Trophoblast cell (in vitro differentiated cells and primary cell): ENCODE results near the gene LAMA5.

Experiments
- DNase-seq, 2 donors: peaks; one replicate each; pipeline ENCODE4 v3.0.0-alpha.2; 2016
- H2AFZ ChIP-seq: 2 replicates; pipeline ENCODE4 v1.6.1; 2013; ENCODE audit warnings: low read length, moderate library complexity, mild to moderate bottlenecking; ENCODE audit not compliant: insufficient read depth, poor library complexity
- H2AK5ac ChIP-seq: 2 replicates; pipeline ENCODE4 v1.6.1; 2013; ENCODE audit warnings: mild to moderate bottlenecking, low read length
- H2BK120ac ChIP-seq: 2 replicates; pipeline ENCODE4 v1.6.1; 2013; ENCODE audit warnings: low read length, mild to moderate bottlenecking, moderate library complexity; ENCODE audit not compliant: insufficient read depth, poor library complexity
- H2BK12ac ChIP-seq: 2 replicates; pipeline ENCODE4 v1.6.1; 2013; ENCODE audit warnings: mild to moderate bottlenecking, low read length, moderate library complexity
- H2BK5ac ChIP-seq: 2 replicates; pipeline ENCODE4 v1.6.1; 2013; ENCODE audit warnings: low read length, low read depth, moderate library complexity, mild to moderate bottlenecking; ENCODE audit not compliant: poor library complexity
- H3K14ac ChIP-seq: 2 replicates; pipeline ENCODE4 v1.6.1; 2013; ENCODE audit warnings: mild to moderate bottlenecking, low read length
- H3K18ac ChIP-seq: 2 replicates; pipeline ENCODE4 v1.6.1; 2013; ENCODE audit warnings: mild to moderate bottlenecking, low read length
- H3K23ac ChIP-seq: 2 replicates; pipeline ENCODE4 v1.6.1; 2013; ENCODE audit warnings: low read length
- H3K27ac ChIP-seq: 2 replicates; pipeline ENCODE4 v1.5.1; 2013; ENCODE audit warnings: low read depth, mild to moderate bottlenecking, inconsistent platforms, low read length, moderate library complexity
- H3K27me3 ChIP-seq: 2 replicates; pipeline ENCODE4 v1.6.1; 2013; ENCODE audit warnings: inconsistent platforms, mild to moderate bottlenecking, low read length, moderate library complexity; ENCODE audit not compliant: insufficient read depth
- H3K36me3 ChIP-seq, 2 experiments: 1 replicate in 1 of 2; 2 replicates in 1 of 2; pipeline ENCODE4 v1.6.1; 2013; ENCODE audit warnings: low read length in 2 of 2, mild to moderate bottlenecking in 2 of 2, moderate library complexity in 1 of 2; ENCODE audit not compliant: insufficient read depth in 2 of 2, control insufficient read depth in 1 of 2
- H3K4ac ChIP-seq: 2 replicates; pipeline ENCODE4 v1.6.1; 2013; ENCODE audit warnings: low read depth, mild to moderate bottlenecking, low read length, moderate library complexity
- H3K4me1 ChIP-seq, 2 experiments: 1 replicate in 1 of 2; 2 replicates in 1 of 2; pipeline ENCODE4 v1.6.1; 2013; ENCODE audit warnings: low read length in 2 of 2, mild to moderate bottlenecking in 2 of 2, moderate library complexity in 1 of 2; ENCODE audit not compliant: insufficient read depth in 2 of 2, control insufficient read depth in 1 of 2
- H3K4me2 ChIP-seq: 2 replicates; pipeline ENCODE4 v1.6.1; 2013; ENCODE audit warnings: inconsistent platforms, mild to moderate bottlenecking, low read length, moderate library complexity
- H3K4me3 ChIP-seq: 2 replicates; pipeline ENCODE4 v1.5.1; 2013; ENCODE audit warnings: mild to moderate bottlenecking, low read depth, low read length, inconsistent platforms
- H3K79me1 ChIP-seq: one replicate; pipeline ENCODE4 v1.6.1; 2013; ENCODE audit warnings: low read length
- H3K79me2 ChIP-seq: 2 replicates; pipeline ENCODE4 v1.6.1; 2013; ENCODE audit warnings: low read length, mild to moderate bottlenecking; ENCODE audit not compliant: control insufficient read depth, insufficient read depth, poor library complexity
- H3K9ac ChIP-seq: 2 replicates; pipeline ENCODE4 v1.6.1; 2013; ENCODE audit warnings: mild to moderate bottlenecking, low read length
- H3K9me3 ChIP-seq: 2 replicates; pipeline ENCODE4 v1.6.1; 2013; ENCODE audit warnings: low read depth, mild to moderate bottlenecking, control low read depth, inconsistent platforms, low read length; ENCODE audit not compliant: insufficient read depth
- H4K12ac ChIP-seq: 2 replicates; pipeline ENCODE4 v1.6.1; 2013; ENCODE audit warnings: low read depth, mild to moderate bottlenecking, low read length, moderate library complexity
- H4K8ac ChIP-seq: 2 replicates; pipeline ENCODE4 v1.6.1; 2013; ENCODE audit warnings: low read depth, mild to moderate bottlenecking, low read length, moderate library complexity
- H4K91ac ChIP-seq: one replicate; pipeline ENCODE4 v1.6.1; 2013; ENCODE audit warnings: low read depth, mild to moderate bottlenecking, low read length, moderate library complexity
- WGBS: extraction: QIAGEN DNeasy Blood & Tissue Kit; methylation state at CpG from one replicate; pipeline ENCODE4 v1.1.7; 2013; ENCODE audit warnings: missing lambda C conversion rate; ENCODE audit not compliant: insufficient read length, insufficient coverage; ENCODE audit errors: extremely low coverage; 5-methylcytosine and 5-hydroxymethylcytosine counted together

Gene LAMA5

GRCh38 chr20:62268228-62268900, 98.7 kb downstream of the LAMA5 start:
- no peak overlapping the region for H2BK5ac ChIP-seq
- no peak overlapping the region for H2AK5ac ChIP-seq
- no peak overlapping the region for H4K8ac ChIP-seq
- no peak overlapping the region for H3K18ac ChIP-seq
- no peak overlapping the region for H3K27ac ChIP-seq
- H2BK12ac ChIP-seq: no peak overlapping the region
- H3K4me3 ChIP-seq: no peak overlapping the region
- no peak overlapping the region for H2AFZ ChIP-seq
- H3K27me3 ChIP-seq: no peaks in the 10 kb centered on the region
- DNase-seq: no peak
- H3K79me1 ChIP-seq: peaks cover 11% of the 10 kb centered on the region
- peak overlapping the region; percentile 9 for H2BK120ac ChIP-seq
- H3K36me3 ChIP-seq: peaks cover 48 to 51% of the 10 kb centered on the region in 2 experiments
- H3K9ac ChIP-seq: no peak overlapping the region
- peaks cover 5% of the 10 kb centered on the region for H3K9me3 ChIP-seq
- no peak overlapping the region for H3K23ac ChIP-seq
- no peak overlapping the region for H3K4me2 ChIP-seq
- no peak overlapping the region for H3K4ac ChIP-seq
- no peak overlapping the region for H4K91ac ChIP-seq
- peaks cover 17 to 21% of the 10 kb centered on the region in 2 experiments for H3K4me1 ChIP-seq
- no CpG with 5 or more reads among the region's 7 CpGs for WGBS
- H3K14ac ChIP-seq: no peak overlapping the region
- H4K12ac ChIP-seq: no peak overlapping the region
- H3K79me2 ChIP-seq: peaks cover 4% of the 10 kb centered on the region

GRCh38 chr20:62267543-62267942, 99.6 kb downstream of the LAMA5 start:
- H2BK120ac ChIP-seq: no peak overlapping the region
- H2AK5ac ChIP-seq: no peak overlapping the region
- no peak overlapping the region for H2BK12ac ChIP-seq
- H3K9ac ChIP-seq: no peak overlapping the region
- no peak overlapping the region for H3K4me2 ChIP-seq
- no peak overlapping the region for H4K91ac ChIP-seq
- peaks cover 4% of the 10 kb centered on the region for H3K79me2 ChIP-seq
- H4K12ac ChIP-seq: no peak overlapping the region
- WGBS: no CpG with 5 or more reads among the region's 10 CpGs
- peaks cover 48 to 52% of the 10 kb centered on the region in 2 experiments for H3K36me3 ChIP-seq
- H3K18ac ChIP-seq: no peak overlapping the region
- no peak overlapping the region for H4K8ac ChIP-seq
- peaks cover 17 to 21% of the 10 kb centered on the region in 2 experiments for H3K4me1 ChIP-seq
- no peak overlapping the region for H3K4ac ChIP-seq
- no peak overlapping the region for H3K4me3 ChIP-seq
- no peaks in the 10 kb centered on the region for H3K27me3 ChIP-seq
- DNase-seq: peak; percentile 77 to 86
- H3K79me1 ChIP-seq: peaks cover 11% of the 10 kb centered on the region
- no peak overlapping the region for H2BK5ac ChIP-seq
- no peak overlapping the region for H3K23ac ChIP-seq
- no peak overlapping the region for H3K14ac ChIP-seq
- no peak overlapping the region for H2AFZ ChIP-seq
- peaks cover 5% of the 10 kb centered on the region for H3K9me3 ChIP-seq
- peak overlapping the region; percentile 68 for H3K27ac ChIP-seq

GRCh38 chr20:62266851-62267250, 100.3 kb downstream of the LAMA5 start:
- Histone ChIP-seq H3K79me1 (peaks cover 11% of the 10 kb centered on the region), H3K79me2 (peaks cover 4% of the 10 kb centered on the region), H2BK12ac (no peak overlapping the region), H3K27ac (peak overlapping the region; percentile 68), H3K4me2 (no peak overlapping the region), H2AK5ac (no peak overlapping the region), H3K9ac (no peak overlapping the region), H3K36me3 (peaks cover 48 to 52% of the 10 kb centered on the region in 2 experiments), H4K12ac (no peak overlapping the region), H3K18ac (no peak overlapping the region), H3K27me3 (no peaks in the 10 kb centered on the region), H3K4me1 (peaks cover 17 to 21% of the 10 kb centered on the region in 2 experiments), H2BK120ac (peak overlapping the region; percentile 3), H3K9me3 (peaks cover 5% of the 10 kb centered on the region), H3K4ac (no peak overlapping the region), H3K23ac (no peak overlapping the region), H3K4me3 (no peak overlapping the region), H3K14ac (peak overlapping the region; percentile 13), H2AFZ (no peak overlapping the region), H4K91ac (no peak overlapping the region), H4K8ac (no peak overlapping the region), H2BK5ac (peak overlapping the region; percentile 35)
- no CpG with 5 or more reads among the region's 13 CpGs for WGBS
- DNase-seq: peak; percentile 57 to 76

GRCh38 chr20:62266340-62266739, 100.8 kb downstream of the LAMA5 start:
- Histone ChIP-seq H3K4me2 (no peak overlapping the region), H3K4me1 (peaks cover 17 to 21% of the 10 kb centered on the region in 2 experiments), H3K27ac (no peak overlapping the region), H2AK5ac (no peak overlapping the region), H3K79me2 (peaks cover 4% of the 10 kb centered on the region), H3K9me3 (peaks cover 5% of the 10 kb centered on the region), H2BK12ac (no peak overlapping the region), H3K23ac (no peak overlapping the region), H2BK120ac (no peak overlapping the region), H3K18ac (no peak overlapping the region), H3K79me1 (peaks cover 11% of the 10 kb centered on the region), H3K9ac (no peak overlapping the region), H2BK5ac (no peak overlapping the region), H4K12ac (no peak overlapping the region), H3K14ac (no peak overlapping the region), H2AFZ (no peak overlapping the region), H4K91ac (no peak overlapping the region), H3K4me3 (peak overlapping the region; percentile 38), H4K8ac (no peak overlapping the region), H3K4ac (no peak overlapping the region), H3K36me3 (peaks cover 46 to 51% of the 10 kb centered on the region in 2 experiments), H3K27me3 (no peaks in the 10 kb centered on the region)
- peak in 1 of 2 donors; percentile 14 for DNase-seq
- no CpG with 5 or more reads among the region's 10 CpGs for WGBS
